IMR-90 (cell line): ENCODE measurements around the gene NKX6-1. TPM values are rescaled to one million over a fixed set of nuclear protein-coding genes. Genes with fewer than 3 reads are reported as not detected.

ENCODE experiments used
- ATAC-seq: fragments of 200-7000 bp; cut with Tn5 transposase; 2 replicates; pipeline ENCODE4 v1.9.1; 2020; ENCODE audit warnings: low read depth, mild to moderate bottlenecking, moderate library complexity
- BruUV-seq: library from RNA; stranded (reverse); fragments of 400-500 nt; replicated peaks from 2 replicates; lab custom pipeline; 2021; lab: Mats Ljungman, UMichigan
- CTCF ChIA-PET: fragments of 300-600 bp; formaldehyde crosslinking; extraction: SDS; loops from one replicate; lab custom pipeline; 2021; ENCODE audit warnings: antibody characterized with exemption; lab: Yijun Ruan, JAX
- POLR2A ChIA-PET: fragments of 300-600 bp; sonication (Branson Sonifier 250); formaldehyde crosslinking; loops from one replicate; lab custom pipeline; 2022; ENCODE audit warnings: antibody characterized with exemption; ENCODE audit not compliant: unreplicated experiment; lab: Charles Lee
- DNase-seq: peaks from one replicate; pipeline ENCODE4 v3.0.0; 2013
- H2AFZ ChIP-seq: replicated peaks from 2 replicates; pipeline ENCODE3; 2013; ENCODE audit warnings: low read length, mild to moderate bottlenecking; ENCODE audit not compliant: poor library complexity
- H2AK5ac ChIP-seq: 2 replicates; pipeline ENCODE4 v1.6.1; 2013; ENCODE audit warnings: low read depth, low read length, inconsistent platforms
- H2AK9ac ChIP-seq: replicated peaks from 2 replicates; pipeline ENCODE3; 2013; ENCODE audit warnings: mild to moderate bottlenecking, low read depth, low read length, moderate library complexity; ENCODE audit not compliant: poor library complexity
- H2BK120ac ChIP-seq: 2 replicates; pipeline ENCODE4 v1.6.1; 2013; ENCODE audit warnings: low read depth, low read length, inconsistent platforms
- H2BK15ac ChIP-seq: 3 replicates; pipeline ENCODE4 v1.6.1; 2013; ENCODE audit warnings: low read depth, low read length, inconsistent platforms
- H2BK20ac ChIP-seq: 2 replicates; pipeline ENCODE4 v1.6.1; 2013; ENCODE audit warnings: low read depth, mild to moderate bottlenecking, inconsistent platforms, low read length, moderate library complexity
- H2BK5ac ChIP-seq: 2 replicates; pipeline ENCODE4 v1.6.1; 2013; ENCODE audit warnings: mild to moderate bottlenecking, low read depth, low read length, inconsistent platforms; ENCODE audit not compliant: poor library complexity, severe bottlenecking
- H3K14ac ChIP-seq: replicated peaks from 2 replicates; pipeline ENCODE4 v1.6.1; 2013; ENCODE audit warnings: low read depth, low read length, inconsistent platforms
- H3K18ac ChIP-seq: 2 replicates; pipeline ENCODE4 v1.6.1; 2013; ENCODE audit warnings: low read depth, low read length, control low read depth
- H3K23ac ChIP-seq: 2 replicates; pipeline ENCODE4 v1.6.1; 2013; ENCODE audit warnings: low read depth, low read length, inconsistent platforms
- H3K27ac ChIP-seq: 2 replicates; pipeline ENCODE4 v1.5.1; 2013; ENCODE audit warnings: mild to moderate bottlenecking, control low read depth, low read length; ENCODE audit not compliant: insufficient read depth
- H3K27me3 ChIP-seq: 2 replicates; pipeline ENCODE4 v1.6.1; 2013; ENCODE audit warnings: low read length; ENCODE audit not compliant: control insufficient read depth, insufficient read depth
- H3K36me3 ChIP-seq: 2 replicates; pipeline ENCODE4 v1.6.1; 2013; ENCODE audit warnings: low read length, mixed read lengths; ENCODE audit not compliant: control insufficient read depth, insufficient read depth
- H3K4ac ChIP-seq: 2 replicates; pipeline ENCODE4 v1.6.1; 2013; ENCODE audit warnings: low read depth, low read length, inconsistent platforms
- H3K4me1 ChIP-seq: 2 replicates; pipeline ENCODE4 v1.6.1; 2013; ENCODE audit warnings: low read length, mixed read lengths; ENCODE audit not compliant: control insufficient read depth, insufficient read depth
- H3K4me2 ChIP-seq: 2 replicates; pipeline ENCODE4 v1.6.1; 2013; ENCODE audit warnings: low read depth, mild to moderate bottlenecking, control low read depth, low read length, moderate library complexity
- H3K4me3 ChIP-seq: 2 replicates; pipeline ENCODE4 v1.5.1; 2013; ENCODE audit warnings: low read depth, mild to moderate bottlenecking, control low read depth, low read length, moderate library complexity; ENCODE audit not compliant: insufficient read depth
- H3K56ac ChIP-seq: 2 replicates; pipeline ENCODE4 v1.6.1; 2013; ENCODE audit warnings: low read length, inconsistent platforms; ENCODE audit not compliant: insufficient read depth; ENCODE audit errors: extremely low read depth
- H3K79me1 ChIP-seq, 2 experiments: 2 replicates each; pipeline ENCODE4 v1.6.1; 2013; ENCODE audit warnings: low read length in 2 of 2, inconsistent platforms in 1 of 2, low read depth in 1 of 2
- H3K9ac ChIP-seq: 2 replicates; pipeline ENCODE4 v1.6.1; 2013; ENCODE audit warnings: low read depth, low read length, control low read depth
- H3K9me1 ChIP-seq: 2 replicates; pipeline ENCODE4 v1.6.1; 2013; ENCODE audit warnings: low read length, inconsistent platforms; ENCODE audit not compliant: insufficient read depth
- H3K9me3 ChIP-seq: 2 replicates; pipeline ENCODE4 v1.6.1; 2013; ENCODE audit warnings: low read length; ENCODE audit not compliant: control insufficient read depth, insufficient read depth
- H4K20me1 ChIP-seq: 2 replicates; pipeline ENCODE4 v1.6.1; 2013; ENCODE audit warnings: low read length, inconsistent platforms; ENCODE audit not compliant: insufficient read depth
- H4K5ac ChIP-seq: 2 replicates; pipeline ENCODE4 v1.6.1; 2013; ENCODE audit warnings: mild to moderate bottlenecking, low read depth, low read length, control low read depth
- H4K8ac ChIP-seq, 2 experiments: 2 replicates each; pipeline ENCODE4 v1.6.1; 2013; ENCODE audit warnings: low read depth in 2 of 2, low read length in 2 of 2, control low read depth in 1 of 2, inconsistent platforms in 1 of 2
- H4K91ac ChIP-seq: 2 replicates; pipeline ENCODE4 v1.6.1; 2013; ENCODE audit warnings: low read depth, low read length, inconsistent platforms; ENCODE audit not compliant: insufficient read depth
- RCOR1 ChIP-seq: IDR thresholded peaks from 2 replicates; pipeline ENCODE4 v1.6.1; 2012; ENCODE audit warnings: mild to moderate bottlenecking, low read length, improper control_type of control experiment; ENCODE audit not compliant: insufficient replicate concordance
- WGBS, 2 experiments: methylation state at CpG; one replicate each; pipeline versions ENCODE4 v1.1.5 to v1.1.7; 2013; ENCODE audit warnings: missing lambda C conversion rate in 2 of 2; ENCODE audit not compliant: insufficient read length in 1 of 2; ENCODE audit errors: extremely low coverage in 2 of 2; 5-methylcytosine and 5-hydroxymethylcytosine counted together
- dilution Hi-C: fragments of 300-500 bp; cut with HindIII; formaldehyde crosslinking; loops from one replicate; pipeline ENCODE4 v1.14.3; 2018; ENCODE audit warnings: low sequenced_read_pairs; ENCODE audit not compliant: unreplicated experiment
- in situ Hi-C: fragments of 300-500 bp; cut with MboI; formaldehyde crosslinking; loops from 3 replicates; pipeline ENCODE4 v1.14.3; 2019; ENCODE audit warnings: low sequenced_read_pairs, inconsistent platforms, mixed read lengths
- intact Hi-C: fragments of 100-400 bp; cut with micrococcal nuclease; formaldehyde crosslinking; loops from 2 replicates; pipeline ENCODE4 v1.10.0; 2022
- polyA plus RNA-seq, 3 experiments: library from polyadenylated mRNA; depleted of rRNA; stranded (reverse); fragments of >200 nt; gene quantifications; 2 replicates each; pipeline ENCODE4 v1.2.3, GENCODE V29; 2012; ENCODE audit warnings: low replicate concordance in 1 of 3
- total RNA-seq: library from RNA; depleted of rRNA; stranded (reverse); fragments of >200 nt; gene quantifications from 2 replicates; pipeline ENCODE4 v1.2.3, GENCODE V29; 2012

The NKX6-1 gene
- total and polyA plus RNA-seq, 2 of the 4 experiments (the other 2 are of a cell fraction) = under 0.01 to 0.24 TPM

GRCh38 chr4:84507941-84508340, 8.8 kb upstream of the NKX6-1 start:
- no peak overlapping the region for H4K91ac ChIP-seq
- peaks cover 13% of the 10 kb centered on the region for H3K27me3 ChIP-seq
- H2BK120ac ChIP-seq = no peak overlapping the region
- ATAC-seq (no peak), DNase-seq (no peak)
- dilution Hi-C loops (no loop called here), intact Hi-C loops (loop anchor here (10.0 kb wide), 1 partner anchor 253 kb away; no protein-coding TSS in a partner anchor), in situ Hi-C loops (loop anchor here (10.0 to 25.0 kb wide), 3 partner anchors 733 to 996 kb away; no protein-coding TSS in a partner anchor)
- no peak overlapping the region for H3K4me3 ChIP-seq
- H3K9ac ChIP-seq = no peak overlapping the region
- no peak overlapping the region for H3K18ac ChIP-seq
- H3K9me3 ChIP-seq = no peaks in the 10 kb centered on the region
- H3K4ac ChIP-seq = no peak overlapping the region
- H2AFZ ChIP-seq = no peak overlapping the region
- H3K27ac ChIP-seq = no peak overlapping the region
- no peak overlapping the region for H2BK5ac ChIP-seq
- H2BK20ac ChIP-seq = no peak overlapping the region
- no peak for TF ChIP-seq RCOR1
- no peak overlapping the region for H2AK9ac ChIP-seq
- H3K36me3 ChIP-seq = no peaks in the 10 kb centered on the region
- no CpG with 5 or more reads among the region's 5 CpGs for WGBS, 2 experiments
- no peak overlapping the region for H3K14ac ChIP-seq
- CTCF ChIA-PET = no interaction called here
- POLR2A ChIA-PET = no interaction called here
- no peak overlapping the region for H2AK5ac ChIP-seq
- H3K56ac ChIP-seq = no peak overlapping the region
- H3K79me1 ChIP-seq = no peaks in the 10 kb centered on the region
- H3K4me2 ChIP-seq = no peak overlapping the region
- no peaks in the 10 kb centered on the region for H3K4me1 ChIP-seq
- no peak overlapping the region for H2BK15ac ChIP-seq
- no TSS peak for BruUV-seq
- no peak overlapping the region for H4K8ac ChIP-seq
- no peak overlapping the region for H3K23ac ChIP-seq
- no peak overlapping the region for H4K5ac ChIP-seq
- no peaks in the 10 kb centered on the region for H3K9me1 ChIP-seq
- no peaks in the 10 kb centered on the region for H4K20me1 ChIP-seq
